SK-N-SH treated with all-trans-retinoic acid at 6 μM for 48 hours (cell line): ENCODE results near the gene SYNE1.

ENCODE experiments used
- ATAC-seq: fragments of 200-7000 bp; cut with Tn5 transposase; 3 replicates; pipeline ENCODE4 v1.9.1; 2020; ENCODE audit warnings: mild to moderate bottlenecking, moderate library complexity
- ARNTL ChIP-seq: fragments of 450-650 bp; formaldehyde crosslinking; IDR thresholded peaks from 2 replicates; pipeline ENCODE4 v1.5.0; 2020; ENCODE audit warnings: low read depth, mild to moderate bottlenecking, moderate library complexity, borderline replicate concordance
- BACH2 ChIP-seq: fragments of 250-450 bp; sonication (Bioruptor Pico); IDR thresholded peaks from 2 replicates; pipeline ENCODE4 v1.9.0; 2021; ENCODE audit warnings: mild to moderate bottlenecking, borderline replicate concordance
- CREB5 ChIP-seq: fragments of 250-450 bp; sonication (Bioruptor Pico); IDR thresholded peaks from 2 replicates; pipeline ENCODE4 v1.5.1; 2020; ENCODE audit warnings: low read depth, mild to moderate bottlenecking, moderate library complexity
- CSDC2 ChIP-seq: fragments of 250-450 bp; sonication (Bioruptor Pico); IDR thresholded peaks from 2 replicates; pipeline ENCODE4 v1.5.0; 2020; ENCODE audit warnings: mild to moderate bottlenecking, moderate library complexity
- ESRRG ChIP-seq: fragments of 250-450 bp; sonication (Bioruptor Pico); IDR thresholded peaks from 2 replicates; pipeline ENCODE4 v1.6.1; 2021; ENCODE audit warnings: mild to moderate bottlenecking
- GLIS3 ChIP-seq: fragments of 250-450 bp; sonication (Bioruptor Pico); IDR thresholded peaks from 2 replicates; pipeline ENCODE4 v1.5.0; 2020; ENCODE audit warnings: mild to moderate bottlenecking, moderate library complexity
- ISL1 ChIP-seq: fragments of 250-450 bp; sonication (Bioruptor Pico); IDR thresholded peaks from 2 replicates; pipeline ENCODE4 v2.1.2; 2022; ENCODE audit warnings: mild to moderate bottlenecking, moderate library complexity
- OSR1 ChIP-seq: fragments of 250-450 bp; sonication (Bioruptor Pico); IDR thresholded peaks from 2 replicates; pipeline ENCODE4 v1.8.0; 2022; ENCODE audit warnings: moderate library complexity, mild to moderate bottlenecking, inconsistent platforms
- PATZ1 ChIP-seq: fragments of 250-450 bp; sonication (Bioruptor Pico); IDR thresholded peaks from 2 replicates; pipeline ENCODE4 v1.8.0; 2020; ENCODE audit warnings: mild to moderate bottlenecking, moderate library complexity, borderline replicate concordance
- RARB ChIP-seq: fragments of 250-450 bp; sonication (Bioruptor Pico); IDR thresholded peaks from 2 replicates; pipeline ENCODE4 v1.8.0; 2021; ENCODE audit warnings: mild to moderate bottlenecking, moderate library complexity
- TCF4 ChIP-seq: fragments of 250-450 bp; sonication (Bioruptor Pico); IDR thresholded peaks from 2 replicates; pipeline ENCODE4 v1.8.0; 2021; ENCODE audit warnings: mild to moderate bottlenecking, moderate library complexity, borderline replicate concordance
- TOX ChIP-seq: fragments of 250-450 bp; sonication (Bioruptor Pico); IDR thresholded peaks from 2 replicates; pipeline ENCODE4 v1.8.0; 2021; ENCODE audit warnings: mild to moderate bottlenecking, moderate library complexity, borderline replicate concordance
- ZFP3 ChIP-seq: fragments of 250-450 bp; sonication (Bioruptor Pico); IDR thresholded peaks from 2 replicates; pipeline ENCODE4 v1.5.0; 2020; ENCODE audit warnings: mild to moderate bottlenecking, moderate library complexity
- ZFP30 ChIP-seq: fragments of 450-650 bp; formaldehyde crosslinking; IDR thresholded peaks from 2 replicates; pipeline ENCODE4 v1.5.0; 2022; ENCODE audit warnings: mild to moderate bottlenecking, moderate library complexity
- ZNF565 ChIP-seq: fragments of 450-650 bp; formaldehyde crosslinking; conservative IDR thresholded peaks from 2 replicates; pipeline ENCODE4 v1.5.0; 2020; ENCODE audit warnings: low read depth, mild to moderate bottlenecking, moderate library complexity
- ZNF70 ChIP-seq: fragments of 450-650 bp; formaldehyde crosslinking; IDR thresholded peaks from 2 replicates; pipeline ENCODE4 v1.5.0; 2020; ENCODE audit warnings: mild to moderate bottlenecking, moderate library complexity
- ZNF8 ChIP-seq: fragments of 450-650 bp; formaldehyde crosslinking; IDR thresholded peaks from 2 replicates; pipeline ENCODE4 v1.5.0; 2020; ENCODE audit warnings: mild to moderate bottlenecking, moderate library complexity
- TF ChIP-seq, protein P1 (sequence below): fragments of 250-450 bp; sonication (Bioruptor Pico); IDR thresholded peaks from 2 replicates; pipeline ENCODE4 v1.5.0; 2020; ENCODE audit warnings: mild to moderate bottlenecking, moderate library complexity
- TF ChIP-seq, protein P2 (sequence below): fragments of 250-450 bp; sonication (Bioruptor Pico); IDR thresholded peaks from 2 replicates; pipeline ENCODE4 v1.5.1; 2021; ENCODE audit warnings: mild to moderate bottlenecking, moderate library complexity

SYNE1 gene

DNA sequence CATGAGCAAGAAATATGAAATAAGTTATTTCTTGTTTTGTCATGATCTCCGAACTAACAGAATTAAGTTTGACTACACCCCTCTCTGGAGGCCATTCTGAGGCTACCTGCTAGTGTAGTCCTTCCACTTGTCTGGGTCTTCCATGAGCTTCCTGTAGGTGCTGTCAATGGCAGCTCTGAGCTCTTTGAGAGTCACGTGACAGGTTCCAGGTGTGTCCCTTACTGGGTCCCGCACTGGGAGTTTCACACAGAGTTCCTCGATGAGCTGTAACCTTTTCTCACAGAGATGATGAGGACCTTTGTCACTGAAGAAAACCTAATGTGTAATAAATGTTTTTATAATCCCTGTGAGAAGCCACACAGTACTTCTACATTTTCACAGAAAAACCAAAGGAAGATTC is 186.6 kb downstream of the SYNE1 start:
- no peak for ATAC-seq
- TF ChIP-seq ZFP3 (CRISPR knock-in tag) (no peak), PATZ1 (CRISPR knock-in tag) (no peak), ESRRG (no peak), TCF4 (no peak), ARNTL (CRISPR knock-in tag) (no peak), TOX (CRISPR knock-in tag) (no peak), ZFP30 (CRISPR knock-in tag) (no peak), RARB (no peak), ISL1 (CRISPR knock-in tag) (no peak)
- TF ChIP-seq, protein P1, sequence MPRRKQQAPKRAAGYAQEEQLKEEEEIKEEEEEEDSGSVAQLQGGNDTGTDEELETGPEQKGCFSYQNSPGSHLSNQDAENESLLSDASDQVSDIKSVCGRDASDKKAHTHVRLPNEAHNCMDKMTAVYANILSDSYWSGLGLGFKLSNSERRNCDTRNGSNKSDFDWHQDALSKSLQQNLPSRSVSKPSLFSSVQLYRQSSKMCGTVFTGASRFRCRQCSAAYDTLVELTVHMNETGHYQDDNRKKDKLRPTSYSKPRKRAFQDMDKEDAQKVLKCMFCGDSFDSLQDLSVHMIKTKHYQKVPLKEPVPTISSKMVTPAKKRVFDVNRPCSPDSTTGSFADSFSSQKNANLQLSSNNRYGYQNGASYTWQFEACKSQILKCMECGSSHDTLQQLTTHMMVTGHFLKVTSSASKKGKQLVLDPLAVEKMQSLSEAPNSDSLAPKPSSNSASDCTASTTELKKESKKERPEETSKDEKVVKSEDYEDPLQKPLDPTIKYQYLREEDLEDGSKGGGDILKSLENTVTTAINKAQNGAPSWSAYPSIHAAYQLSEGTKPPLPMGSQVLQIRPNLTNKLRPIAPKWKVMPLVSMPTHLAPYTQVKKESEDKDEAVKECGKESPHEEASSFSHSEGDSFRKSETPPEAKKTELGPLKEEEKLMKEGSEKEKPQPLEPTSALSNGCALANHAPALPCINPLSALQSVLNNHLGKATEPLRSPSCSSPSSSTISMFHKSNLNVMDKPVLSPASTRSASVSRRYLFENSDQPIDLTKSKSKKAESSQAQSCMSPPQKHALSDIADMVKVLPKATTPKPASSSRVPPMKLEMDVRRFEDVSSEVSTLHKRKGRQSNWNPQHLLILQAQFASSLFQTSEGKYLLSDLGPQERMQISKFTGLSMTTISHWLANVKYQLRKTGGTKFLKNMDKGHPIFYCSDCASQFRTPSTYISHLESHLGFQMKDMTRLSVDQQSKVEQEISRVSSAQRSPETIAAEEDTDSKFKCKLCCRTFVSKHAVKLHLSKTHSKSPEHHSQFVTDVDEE (CRISPR knock-in tag): no peak
- TF ChIP-seq, protein P2, sequence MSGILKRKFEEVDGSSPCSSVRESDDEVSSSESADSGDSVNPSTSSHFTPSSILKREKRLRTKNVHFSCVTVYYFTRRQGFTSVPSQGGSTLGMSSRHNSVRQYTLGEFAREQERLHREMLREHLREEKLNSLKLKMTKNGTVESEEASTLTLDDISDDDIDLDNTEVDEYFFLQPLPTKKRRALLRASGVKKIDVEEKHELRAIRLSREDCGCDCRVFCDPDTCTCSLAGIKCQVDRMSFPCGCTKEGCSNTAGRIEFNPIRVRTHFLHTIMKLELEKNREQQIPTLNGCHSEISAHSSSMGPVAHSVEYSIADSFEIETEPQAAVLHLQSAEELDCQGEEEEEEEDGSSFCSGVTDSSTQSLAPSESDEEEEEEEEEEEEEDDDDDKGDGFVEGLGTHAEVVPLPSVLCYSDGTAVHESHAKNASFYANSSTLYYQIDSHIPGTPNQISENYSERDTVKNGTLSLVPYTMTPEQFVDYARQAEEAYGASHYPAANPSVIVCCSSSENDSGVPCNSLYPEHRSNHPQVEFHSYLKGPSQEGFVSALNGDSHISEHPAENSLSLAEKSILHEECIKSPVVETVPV (CRISPR knock-in tag): no peak

- no peak for TF ChIP-seq ZFP30 (CRISPR knock-in tag)
- TF ChIP-seq, all 23 proteins: peak for 0
- ATAC-seq: no peak
These were observed 195.3 kb downstream of the SYNE1 start for GRCh38 chr6:152441902-152442301.

DNA sequence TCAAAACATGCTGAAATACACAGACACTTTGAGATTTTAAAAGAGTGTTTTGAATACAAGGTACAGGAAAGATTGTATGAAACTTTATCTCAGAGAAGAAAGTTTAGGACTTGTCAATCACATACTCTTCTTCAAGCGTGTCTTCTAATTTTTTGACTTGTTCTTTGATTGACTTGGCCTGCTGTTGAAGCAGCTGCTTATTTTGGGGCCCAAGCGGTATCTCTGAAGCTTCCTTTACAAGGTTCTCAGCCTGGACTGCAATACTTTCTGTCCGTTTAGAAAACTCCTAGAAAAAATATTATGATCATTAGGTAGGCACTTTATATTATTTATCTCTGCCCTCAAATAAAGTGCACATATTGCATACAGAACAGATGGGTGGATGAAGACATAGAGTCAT is 201.3 kb downstream of the SYNE1 start:
- no peak for ATAC-seq
- TF ChIP-seq ZNF565 (CRISPR knock-in tag): no peak
- TF ChIP-seq CREB5 (CRISPR knock-in tag): no peak
- TF ChIP-seq GLIS3 (CRISPR knock-in tag): no peak
- no peak for TF ChIP-seq ISL1 (CRISPR knock-in tag)

DNA sequence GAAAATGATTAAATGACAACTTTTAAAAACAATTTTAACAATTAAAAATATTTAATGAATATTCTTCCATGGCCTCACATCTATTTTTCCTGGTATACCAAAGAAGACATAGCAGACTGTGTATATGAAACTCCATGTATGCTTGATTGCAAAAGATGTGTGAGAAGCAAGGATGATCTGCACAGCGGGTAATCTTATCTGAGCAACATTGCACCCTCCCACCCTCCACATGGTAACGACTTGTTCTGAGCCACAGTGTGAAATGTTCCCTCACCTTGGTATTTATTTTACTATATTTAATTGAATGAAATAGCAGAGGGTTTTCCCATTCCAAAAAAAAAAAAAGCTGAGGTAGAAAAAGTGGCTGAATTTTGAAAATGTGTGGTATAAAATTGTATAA is 204.4 kb downstream of the SYNE1 start:
- ATAC-seq: no peak
- no peak for TF ChIP-seq ISL1 (CRISPR knock-in tag)
- no peak for TF ChIP-seq ARNTL (CRISPR knock-in tag)
- TF ChIP-seq RARB: no peak
- no peak for TF ChIP-seq CREB5 (CRISPR knock-in tag)
- TF ChIP-seq, protein P1 (CRISPR knock-in tag): no peak
- TF ChIP-seq GLIS3 (CRISPR knock-in tag): no peak
- no peak for TF ChIP-seq CSDC2 (CRISPR knock-in tag)
- TF ChIP-seq ESRRG: no peak
- TF ChIP-seq OSR1: no peak
- TF ChIP-seq BACH2: no peak
- TF ChIP-seq ZNF565 (CRISPR knock-in tag): no peak
- no peak for TF ChIP-seq ZNF8 (CRISPR knock-in tag)
- TF ChIP-seq TOX (CRISPR knock-in tag): no peak
- TF ChIP-seq, protein P2 (CRISPR knock-in tag): no peak
- TF ChIP-seq ZNF70 (CRISPR knock-in tag): no peak
- TF ChIP-seq TCF4: no peak
- no peak for TF ChIP-seq ZFP3 (CRISPR knock-in tag)
- no peak for TF ChIP-seq PATZ1 (CRISPR knock-in tag)
